Bladder microvascular endothelial cell (primary cell): ENCODE results near the gene RAB7A. TPM values are rescaled to one million over a fixed set of nuclear protein-coding genes. Genes with fewer than 3 reads are reported as not detected.

ENCODE experiments used
- total RNA-seq: library from RNA; depleted of rRNA; stranded (reverse); fragments of >200 nt; gene quantifications from 2 replicates; pipeline ENCODE4 v1.2.3, GENCODE V29; 2014

RAB7A gene
- 28.7 and 57.0 TPM in 2 replicates for total RNA-seq

DNA sequence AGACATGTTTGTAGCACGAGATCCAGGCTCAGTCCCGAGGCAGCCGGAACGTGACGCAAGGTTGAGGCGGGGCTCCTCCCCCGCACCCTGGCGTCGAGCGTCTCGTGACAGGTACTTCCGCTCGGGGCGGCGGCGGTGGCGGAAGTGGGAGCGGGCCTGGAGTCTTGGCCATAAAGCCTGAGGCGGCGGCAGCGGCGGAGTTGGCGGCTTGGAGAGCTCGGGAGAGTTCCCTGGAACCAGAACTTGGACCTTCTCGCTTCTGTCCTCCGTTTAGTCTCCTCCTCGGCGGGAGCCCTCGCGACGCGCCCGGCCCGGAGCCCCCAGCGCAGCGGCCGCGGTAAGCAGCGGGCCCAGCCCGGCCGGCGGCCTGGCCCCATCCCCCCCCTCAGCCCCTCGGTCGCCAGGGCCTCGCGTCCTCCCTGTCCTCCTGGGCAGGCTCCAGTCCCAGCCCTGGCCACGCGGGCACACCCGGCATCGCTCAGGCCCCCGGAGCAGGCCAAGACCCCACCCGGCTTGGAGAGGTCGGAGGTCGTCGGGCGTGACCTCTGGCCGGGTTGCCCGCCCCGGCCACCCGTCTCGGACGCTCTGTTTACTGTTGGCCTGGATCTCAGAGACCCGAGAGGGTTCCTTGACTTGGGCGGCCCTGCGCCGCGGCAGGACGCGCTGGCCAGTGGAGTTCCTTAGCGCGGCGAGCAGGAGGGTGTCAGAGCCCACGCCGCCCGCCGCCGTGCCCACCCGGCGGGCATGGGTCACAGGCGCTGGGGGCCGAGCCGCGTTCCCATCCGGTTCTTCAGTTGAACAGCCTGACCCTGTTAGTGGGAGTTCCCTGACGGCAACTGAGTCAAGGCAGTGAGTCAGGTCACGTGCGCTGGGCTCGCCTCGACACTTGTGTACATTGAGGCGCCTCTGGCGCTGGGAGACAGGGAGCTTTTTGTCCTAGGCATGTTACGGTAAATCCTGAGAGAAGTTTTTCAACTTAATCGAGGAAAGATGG is at the start of gene RAB7A:
TSS of gene RAB7A (plus strand) at position 161 of the 994 bp plus-strand sequence. CDS start 69,185 bp downstream, outside the sequence.

Other genes starting within 250 kb of the RAB7A start
- gene GATA2, start 233.0 kb upstream of the RAB7A start, total RNA-seq = 10.4 and 12.6 TPM in 2 replicates
- 414 and 449 TPM in 2 replicates for gene RPN1, start 75.4 kb upstream of the RAB7A start, total RNA-seq
- gene ACAD9, start 153.4 kb downstream of the RAB7A start, total RNA-seq = 30.3 and 43.9 TPM in 2 replicates